ENCODE data around the gene P2RY2.

GRCh38 chr11:73201888-73202780 lies 15.9 kb upstream of the P2RY2 start:
- no peak for TF ChIP-seq CTCF (IDR thresholded peaks at IDR 0.05; ENCODE audit: low read length)
- no peak for TF ChIP-seq EZH2 (optimal IDR thresholded peaks at IDR 0.05; ENCODE audit: low read depth, low read length)
